ENCODE results near the gene KIAA1549.

KIAA1549 gene

GRCh38 chr7:138962561-138963270 is 18.5 kb downstream of the KIAA1549 start:
- H3K4me3 Mint-ChIP-seq = no peak overlapping the region
- H3K4me1 Mint-ChIP-seq (ENCODE audit: low read depth) = no peaks in the 10 kb centered on the region
- no peaks in the 10 kb centered on the region for H3K36me3 Mint-ChIP-seq (ENCODE audit: low read depth)
- H3K9me3 Mint-ChIP-seq = no peaks in the 10 kb centered on the region
- H3K27me3 Mint-ChIP-seq = peaks cover 7% of the 10 kb centered on the region
- H3K27ac Mint-ChIP-seq = no peak overlapping the region

- H3K27ac Mint-ChIP-seq = no peak overlapping the region
- no peaks in the 10 kb centered on the region for H3K4me1 Mint-ChIP-seq (ENCODE audit: low read depth)
- peaks cover 7% of the 10 kb centered on the region for H3K27me3 Mint-ChIP-seq
- H3K9me3 Mint-ChIP-seq = no peaks in the 10 kb centered on the region
- no peaks in the 10 kb centered on the region for H3K36me3 Mint-ChIP-seq (ENCODE audit: low read depth)
- H3K4me3 Mint-ChIP-seq = no peak overlapping the region
These were observed 20.0 kb downstream of the KIAA1549 start for GRCh38 chr7:138961159-138961558.

GRCh38 chr7:138958391-138958956 is 22.7 kb downstream of the KIAA1549 start:
- H3K27me3 Mint-ChIP-seq = peaks cover 4% of the 10 kb centered on the region
- no peak overlapping the region for H3K27ac Mint-ChIP-seq
- H3K4me1 Mint-ChIP-seq (ENCODE audit: low read depth) = no peaks in the 10 kb centered on the region
- H3K4me3 Mint-ChIP-seq = no peak overlapping the region
- H3K36me3 Mint-ChIP-seq (ENCODE audit: low read depth) = no peaks in the 10 kb centered on the region
- no peaks in the 10 kb centered on the region for H3K9me3 Mint-ChIP-seq

DNA sequence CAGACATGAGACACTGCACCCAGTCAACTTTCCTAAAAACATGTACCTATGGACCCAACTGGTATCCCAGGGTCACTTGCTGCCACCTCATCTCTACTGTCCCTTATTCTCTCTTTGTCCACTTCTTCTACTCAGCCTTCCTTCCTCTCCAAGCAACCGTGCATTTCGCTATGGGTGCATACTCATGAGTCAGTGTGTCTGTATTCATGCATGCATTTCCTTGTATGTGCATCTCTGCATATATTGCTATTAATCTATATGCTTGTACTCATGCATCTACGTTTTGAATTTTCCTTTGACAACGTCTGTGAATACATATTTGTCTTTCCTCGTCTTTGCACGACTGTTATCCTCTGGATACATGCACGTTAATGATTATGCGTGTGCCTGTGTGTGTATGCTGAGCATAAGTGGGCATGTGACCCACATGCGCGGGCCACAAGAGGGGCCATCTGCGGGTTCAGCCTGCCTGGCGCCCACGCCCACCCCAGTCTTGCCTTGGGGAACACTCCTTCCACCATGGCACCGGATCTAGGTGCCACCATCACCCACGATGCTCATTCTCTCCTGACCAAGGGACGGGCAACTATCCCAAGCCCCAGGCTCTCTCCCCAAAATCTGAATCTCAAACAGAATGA is 23.3 kb downstream of the KIAA1549 start:
- H3K4me1 Mint-ChIP-seq (ENCODE audit: low read depth) = no peaks in the 10 kb centered on the region
- no peaks in the 10 kb centered on the region for H3K36me3 Mint-ChIP-seq (ENCODE audit: low read depth)
- H3K4me3 Mint-ChIP-seq = no peak overlapping the region
- H3K27ac Mint-ChIP-seq = no peak overlapping the region
- H3K9me3 Mint-ChIP-seq = no peaks in the 10 kb centered on the region
- H3K27me3 Mint-ChIP-seq = peaks cover under 1% of the 10 kb centered on the region

DNA sequence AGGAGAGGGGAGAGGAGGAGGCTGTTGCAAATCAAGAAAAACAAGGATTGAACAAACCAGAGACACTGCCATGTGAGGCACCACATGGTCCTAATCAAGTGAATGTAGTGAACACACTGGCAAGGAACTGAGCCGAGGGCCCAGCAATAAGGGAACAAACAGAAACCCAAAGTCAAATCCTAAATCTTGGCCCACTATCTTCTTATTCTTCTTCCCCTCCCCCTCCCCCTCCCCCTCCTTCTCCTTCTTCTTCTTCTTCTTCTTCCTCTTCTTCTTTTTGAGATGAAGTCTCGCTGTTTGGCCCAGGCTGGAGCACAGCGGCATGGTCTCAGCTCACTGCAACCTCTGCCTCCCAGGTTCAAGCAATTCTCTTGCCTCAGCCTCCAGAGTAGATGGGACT is 24.0 kb downstream of the KIAA1549 start:
- no peaks in the 10 kb centered on the region for H3K4me1 Mint-ChIP-seq (ENCODE audit: low read depth)
- H3K27me3 Mint-ChIP-seq = no peaks in the 10 kb centered on the region
- no peaks in the 10 kb centered on the region for H3K36me3 Mint-ChIP-seq (ENCODE audit: low read depth)
- H3K27ac Mint-ChIP-seq = no peak overlapping the region
- H3K9me3 Mint-ChIP-seq = no peaks in the 10 kb centered on the region
- no peak overlapping the region for H3K4me3 Mint-ChIP-seq

GRCh38 chr7:138954545-138955475 is 26.4 kb downstream of the KIAA1549 start:
- no peaks in the 10 kb centered on the region for H3K9me3 Mint-ChIP-seq
- H3K27ac Mint-ChIP-seq = no peak overlapping the region
- H3K4me1 Mint-ChIP-seq (ENCODE audit: low read depth) = no peaks in the 10 kb centered on the region
- no peaks in the 10 kb centered on the region for H3K36me3 Mint-ChIP-seq (ENCODE audit: low read depth)
- H3K27me3 Mint-ChIP-seq = no peaks in the 10 kb centered on the region
- H3K4me3 Mint-ChIP-seq = no peak overlapping the region

DNA sequence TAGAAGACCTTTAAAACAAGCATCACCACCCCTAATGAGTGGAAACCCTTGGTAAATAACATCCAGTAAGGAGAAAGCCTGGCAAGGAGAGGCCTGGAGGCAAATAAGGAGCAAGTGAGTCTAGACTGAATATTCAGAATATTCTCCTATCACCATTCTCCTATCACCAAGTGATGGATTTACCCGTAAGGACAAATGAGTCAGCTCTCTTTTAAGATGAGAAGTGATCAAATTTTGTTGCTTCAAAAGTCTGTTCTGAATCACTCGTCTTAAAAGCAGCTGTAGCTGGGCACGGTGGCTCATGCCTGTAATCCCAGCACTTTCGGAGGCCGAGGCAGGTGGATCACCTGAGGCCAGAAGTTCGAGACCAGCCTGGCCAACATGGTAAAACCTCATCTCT is 28.4 kb downstream of the KIAA1549 start:
- Mint-ChIP-seq H3K9me3 (no peaks in the 10 kb centered on the region), H3K27me3 (no peaks in the 10 kb centered on the region), H3K27ac (no peak overlapping the region), H3K4me1 (ENCODE audit: low read depth) (no peaks in the 10 kb centered on the region), H3K36me3 (ENCODE audit: low read depth) (no peaks in the 10 kb centered on the region), H3K4me3 (no peak overlapping the region)

DNA sequence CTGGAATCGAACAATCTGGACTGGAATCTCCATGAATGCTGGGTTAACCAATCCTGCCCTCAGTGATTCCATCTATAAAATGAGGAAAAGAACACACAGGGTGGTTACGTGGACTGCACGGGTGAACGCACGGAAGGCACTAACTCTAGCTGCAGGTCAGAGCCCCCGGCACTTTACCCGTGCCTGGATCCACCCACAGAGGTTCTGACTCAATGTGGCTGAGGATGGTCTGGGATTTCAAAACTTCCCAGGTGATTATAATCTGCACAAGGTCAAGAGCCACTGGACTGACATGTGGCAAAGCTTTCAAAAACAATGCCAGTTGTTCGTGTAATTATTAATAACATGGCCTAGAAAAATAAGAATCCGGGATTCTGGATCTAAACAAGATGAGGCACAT is 29.2 kb downstream of the KIAA1549 start:
- no peaks in the 10 kb centered on the region for H3K9me3 Mint-ChIP-seq
- H3K36me3 Mint-ChIP-seq (ENCODE audit: low read depth) = no peaks in the 10 kb centered on the region
- no peaks in the 10 kb centered on the region for H3K27me3 Mint-ChIP-seq
- H3K4me3 Mint-ChIP-seq = no peak overlapping the region
- no peak overlapping the region for H3K27ac Mint-ChIP-seq
- no peaks in the 10 kb centered on the region for H3K4me1 Mint-ChIP-seq (ENCODE audit: low read depth)

DNA sequence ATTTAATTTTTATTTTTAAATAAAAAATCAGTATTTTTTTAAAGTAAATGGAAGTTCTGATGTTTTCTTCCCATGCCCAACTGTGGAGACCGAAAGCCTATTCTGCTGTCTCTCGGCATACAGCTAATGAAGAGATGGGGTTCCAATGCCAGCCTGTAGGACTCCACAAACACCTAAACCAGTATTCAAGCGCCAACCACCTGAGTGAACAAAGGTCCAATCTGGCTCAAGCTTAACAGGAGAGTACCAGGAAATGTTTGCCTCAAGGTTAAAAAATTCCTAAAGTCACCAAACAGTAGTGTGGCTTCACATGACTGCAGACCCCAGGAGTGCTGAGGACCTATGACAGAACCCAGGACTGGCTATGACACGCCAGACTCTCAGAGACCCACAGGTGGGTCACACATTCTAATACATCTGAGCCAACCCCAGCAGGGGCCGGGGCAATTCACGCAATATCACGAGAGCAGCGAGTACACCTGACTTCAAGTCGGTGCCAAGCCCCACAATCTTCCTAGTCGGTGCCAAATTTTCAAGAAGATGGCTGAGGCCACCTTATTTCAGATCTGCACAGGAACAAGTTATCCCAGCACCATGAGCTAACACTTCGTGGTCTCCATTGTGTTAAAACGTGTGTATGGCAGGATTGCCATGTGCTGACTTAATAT is 31.6 kb downstream of the KIAA1549 start:
- no peak overlapping the region for H3K27ac Mint-ChIP-seq
- no peaks in the 10 kb centered on the region for H3K27me3 Mint-ChIP-seq
- no peaks in the 10 kb centered on the region for H3K4me1 Mint-ChIP-seq (ENCODE audit: low read depth)
- no peak overlapping the region for H3K4me3 Mint-ChIP-seq
- H3K36me3 Mint-ChIP-seq (ENCODE audit: low read depth) = no peaks in the 10 kb centered on the region
- H3K9me3 Mint-ChIP-seq = no peaks in the 10 kb centered on the region

DNA sequence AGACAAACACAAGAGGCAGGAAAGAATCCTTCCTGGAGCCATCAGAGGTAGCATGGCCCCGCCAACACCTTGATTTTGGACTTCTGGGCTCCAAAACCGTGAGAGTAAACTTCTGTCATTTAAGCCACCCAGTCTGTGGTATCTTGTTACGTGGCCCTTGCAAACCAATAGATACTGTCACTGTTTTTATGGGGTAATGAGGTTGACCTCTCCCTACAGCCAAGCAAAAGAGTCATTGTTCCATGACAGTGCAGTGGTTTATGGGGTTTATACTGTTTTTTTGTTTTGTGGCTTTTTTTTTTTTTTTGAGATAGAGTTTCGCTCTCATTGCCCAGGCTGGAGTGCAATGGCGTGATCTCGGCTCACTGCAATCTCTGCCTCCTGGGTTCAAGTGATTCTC is 32.8 kb downstream of the KIAA1549 start:
- Mint-ChIP-seq H3K4me1 (ENCODE audit: low read depth) (no peaks in the 10 kb centered on the region), H3K27ac (no peak overlapping the region), H3K36me3 (ENCODE audit: low read depth) (no peaks in the 10 kb centered on the region), H3K9me3 (no peaks in the 10 kb centered on the region), H3K27me3 (no peaks in the 10 kb centered on the region), H3K4me3 (no peak overlapping the region)

DNA sequence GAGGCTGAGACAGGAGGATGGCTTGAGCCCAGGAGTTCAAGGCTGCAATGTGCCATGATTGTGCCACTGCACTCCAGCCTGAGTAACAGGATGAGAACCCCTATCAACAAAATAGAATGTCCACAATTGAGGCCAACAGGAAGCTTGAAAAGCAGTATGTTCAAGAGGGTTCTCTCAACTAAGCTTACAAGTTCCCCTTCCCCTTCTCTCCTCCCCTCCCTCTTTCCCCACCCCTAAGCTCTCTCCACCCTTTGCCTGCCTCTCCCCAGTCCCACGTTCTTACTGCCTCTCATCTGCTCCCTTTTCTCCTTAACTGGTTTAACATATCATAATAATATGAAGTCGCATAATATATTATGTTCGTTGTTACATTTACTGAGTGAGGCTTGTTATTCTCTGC is 35.4 kb downstream of the KIAA1549 start:
- Mint-ChIP-seq H3K4me1 (ENCODE audit: low read depth) (no peaks in the 10 kb centered on the region), H3K27me3 (no peaks in the 10 kb centered on the region), H3K27ac (no peak overlapping the region), H3K9me3 (no peaks in the 10 kb centered on the region), H3K4me3 (no peak overlapping the region), H3K36me3 (ENCODE audit: low read depth) (no peaks in the 10 kb centered on the region)

DNA sequence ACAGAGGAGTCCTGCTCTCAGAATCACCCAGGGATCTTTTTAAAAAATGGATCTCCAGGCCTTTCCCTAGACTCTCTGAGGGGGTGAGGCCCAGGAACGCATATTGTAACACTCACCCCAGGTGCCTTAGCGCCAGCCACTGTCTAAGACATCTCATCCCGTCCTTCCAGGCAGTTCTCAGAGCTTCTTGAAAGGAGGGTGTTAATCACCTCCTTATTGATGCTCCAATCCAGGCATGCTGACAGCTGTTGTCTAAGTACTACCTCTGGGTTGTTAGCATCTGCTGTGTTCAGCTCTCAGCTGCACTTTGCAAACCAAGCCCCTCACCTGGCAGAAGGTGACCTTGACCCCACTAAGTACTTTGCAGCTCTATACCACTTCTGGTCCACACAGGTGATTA is 36.0 kb downstream of the KIAA1549 start:
- Mint-ChIP-seq H3K9me3 (no peaks in the 10 kb centered on the region), H3K36me3 (ENCODE audit: low read depth) (no peaks in the 10 kb centered on the region), H3K27me3 (no peaks in the 10 kb centered on the region), H3K27ac (no peak overlapping the region), H3K4me1 (ENCODE audit: low read depth) (no peaks in the 10 kb centered on the region), H3K4me3 (no peak overlapping the region)

- Mint-ChIP-seq H3K27ac (no peak overlapping the region), H3K4me1 (ENCODE audit: low read depth) (no peaks in the 10 kb centered on the region)
These were observed 36.6 kb downstream of the KIAA1549 start for GRCh38 chr7:138944592-138944991.

GRCh38 chr7:138943061-138943460 is 38.1 kb downstream of the KIAA1549 start:
- H3K36me3 Mint-ChIP-seq (ENCODE audit: low read depth) = no peaks in the 10 kb centered on the region
- no peak overlapping the region for H3K27ac Mint-ChIP-seq
- H3K27me3 Mint-ChIP-seq = no peaks in the 10 kb centered on the region

More at GRCh38 chr7:138944592-138944991, 36.6 kb downstream of the KIAA1549 start:
- Mint-ChIP-seq H3K4me3 (no peak overlapping the region), H3K36me3 (ENCODE audit: low read depth) (no peaks in the 10 kb centered on the region), H3K27me3 (no peaks in the 10 kb centered on the region), H3K9me3 (no peaks in the 10 kb centered on the region)

More at GRCh38 chr7:138943061-138943460, 38.1 kb downstream of the KIAA1549 start:
- Mint-ChIP-seq H3K4me1 (ENCODE audit: low read depth) (no peaks in the 10 kb centered on the region), H3K9me3 (no peaks in the 10 kb centered on the region), H3K4me3 (no peak overlapping the region)

Measured in stimulated activated naive CD8-positive, alpha-beta T cell treated with anti-CD3 and anti-CD28 coated beads, Interleukin-15, Interleukin-2, amounts not matched to agents 100 ng/mL and 50 ng/mL, for 24 hours (primary cell).